Endothelial cell of umbilical vein (primary cell): ENCODE data around the gene ALDH1L1. TPM values are rescaled to one million over a fixed set of nuclear protein-coding genes. Genes with fewer than 3 reads are reported as not detected.

Experiments used
- BruUV-seq: library from RNA; stranded (reverse); fragments of 400-500 nt; replicated peaks from 2 replicates; lab custom pipeline; 2021; lab: Mats Ljungman, UMichigan
- CTCF ChIA-PET: fragments of 300-600, 350-600 bp; sonication (Branson Sonifier 250); formaldehyde crosslinking; loops from one replicate; lab custom pipeline; 2021; ENCODE audit warnings: antibody characterized with exemption, inconsistent platforms; lab: Charles Lee
- POLR2A ChIA-PET: fragments of 300-600, 350-600 bp; sonication (Branson Sonifier 250); formaldehyde crosslinking; loops from one replicate; lab custom pipeline; 2021; ENCODE audit warnings: antibody characterized with exemption, inconsistent platforms; lab: Charles Lee
- DNase-seq: peaks from one replicate; pipeline ENCODE4 v3.0.0-alpha.2; 2011; ENCODE audit warnings: low read depth, low spot score
- FAIRE-seq: peaks from 2 replicates; lab custom pipeline; 2011; peaks lifted over from hg19 to GRCh38; lab: Jason Lieb, UNC
- H2AFZ ChIP-seq: 2 replicates; pipeline ENCODE4 v1.6.0; 2012; ENCODE audit warnings: low read depth, low read length, control low read depth, inconsistent platforms
- H3K27ac ChIP-seq: 2 replicates; pipeline ENCODE4 v1.5.1; 2011; ENCODE audit warnings: low read depth, mild to moderate bottlenecking, control low read depth, low read length, moderate library complexity; ENCODE audit not compliant: insufficient read depth
- H3K27me3 ChIP-seq, 2 experiments: 2 replicates each; pipeline versions ENCODE4 v1.6.0 to v1.6.1; 2011; ENCODE audit warnings: low read length in 2 of 2, mixed read lengths in 1 of 2; ENCODE audit not compliant: control insufficient read depth in 2 of 2, insufficient read depth in 2 of 2
- H3K36me3 ChIP-seq, 2 experiments: 2 replicates in 1 of 2; 3 replicates in 1 of 2; pipeline ENCODE4 v1.5.1; 2011; ENCODE audit warnings: low read length in 2 of 2, mild to moderate bottlenecking in 1 of 2, moderate library complexity in 1 of 2; ENCODE audit not compliant: control insufficient read depth in 2 of 2, insufficient read depth in 2 of 2; ENCODE audit errors: extremely low read depth in 1 of 2
- H3K4me1 ChIP-seq: 3 replicates; pipeline ENCODE4 v1.5.1; 2011; ENCODE audit warnings: mild to moderate bottlenecking, low read length; ENCODE audit not compliant: control insufficient read depth, insufficient read depth; ENCODE audit errors: extremely low read depth
- H3K4me2 ChIP-seq: 2 replicates; pipeline ENCODE4 v1.6.1; 2011; ENCODE audit warnings: low read length, control low read depth, mixed read lengths; ENCODE audit not compliant: insufficient read depth
- H3K4me3 ChIP-seq, 3 experiments: fragments of 200-600 bp in 1 of 3; sonication (generic), shearing (Covaris generic) in 1 of 3; replicated peaks in 1 of 3; 2 replicates each; pipeline ENCODE4 v1.5.1; 2011 to 2016; ENCODE audit warnings: control low read depth in 3 of 3, low read length in 3 of 3, mild to moderate bottlenecking in 2 of 3, inconsistent platforms in 1 of 3, low read depth in 1 of 3, moderate library complexity in 1 of 3; ENCODE audit not compliant: insufficient read depth in 1 of 3
- H3K79me2 ChIP-seq: 2 replicates; pipeline ENCODE4 v1.6.0; 2012; ENCODE audit warnings: low read length, inconsistent platforms; ENCODE audit not compliant: control insufficient read depth, insufficient read depth
- H3K9ac ChIP-seq: replicated peaks from 2 replicates; pipeline ENCODE3; 2011; ENCODE audit warnings: low read length, control low read depth; ENCODE audit not compliant: insufficient read depth; ENCODE audit errors: extremely low read depth
- H3K9me1 ChIP-seq: replicated peaks from 3 replicates; pipeline ENCODE4 v1.6.0; 2011; ENCODE audit warnings: mild to moderate bottlenecking, low read length; ENCODE audit not compliant: control insufficient read depth, insufficient read depth; ENCODE audit errors: extremely low read depth
- H3K9me3 ChIP-seq: replicated peaks from 2 replicates; pipeline ENCODE4 v1.5.1; 2012; ENCODE audit warnings: low read length, inconsistent platforms; ENCODE audit not compliant: control insufficient read depth, insufficient read depth
- H4K20me1 ChIP-seq: replicated peaks from 2 replicates; pipeline ENCODE3; 2011; ENCODE audit warnings: mild to moderate bottlenecking, low read length; ENCODE audit not compliant: control insufficient read depth, insufficient read depth; ENCODE audit errors: extremely low read depth
- CTCF ChIP-seq, 2 donors: IDR thresholded peaks; 1 replicate in 1 of 2; 2 replicates in 1 of 2; pipeline ENCODE4 v1.5.1; 2011; ENCODE audit warnings: low read length in 2 of 2, mild to moderate bottlenecking in 2 of 2, moderate library complexity in 2 of 2, control low read depth in 1 of 2, inconsistent platforms in 1 of 2, low read depth in 1 of 2; ENCODE audit not compliant: insufficient read depth in 1 of 2; ENCODE audit errors: extremely low read depth in 1 of 2
- EZH2 ChIP-seq: IDR thresholded peaks from 2 replicates; pipeline ENCODE4 v1.6.1; 2012; ENCODE audit warnings: borderline replicate concordance, low read depth, mild to moderate bottlenecking, moderate library complexity, low read length, inconsistent platforms; ENCODE audit not compliant: severe bottlenecking
- FOS ChIP-seq: IDR thresholded peaks from 2 replicates; pipeline ENCODE4 v1.6.1; 2011; ENCODE audit warnings: mild to moderate bottlenecking, low read length, moderate library complexity, borderline replicate concordance; ENCODE audit not compliant: insufficient read depth
- GATA2 ChIP-seq: IDR thresholded peaks from 2 replicates; pipeline ENCODE4 v1.7.0; 2011; ENCODE audit warnings: low read depth, mild to moderate bottlenecking, moderate library complexity, mixed read lengths, low read length; ENCODE audit not compliant: insufficient read length, insufficient read depth
- MAX ChIP-seq: IDR thresholded peaks from 2 replicates; pipeline ENCODE4 v1.6.1; 2011; ENCODE audit not compliant: insufficient read depth, insufficient read length
- MYC ChIP-seq: IDR thresholded peaks from one replicate; pipeline ENCODE4 v1.6.1; 2011; ENCODE audit warnings: mild to moderate bottlenecking, low read depth, low read length
- POLR2A ChIP-seq: IDR thresholded peaks from 2 replicates; pipeline ENCODE4 v1.6.1; 2012; ENCODE audit warnings: low read depth, mild to moderate bottlenecking, control low read depth, low read length
- dilution Hi-C: fragments of 300-500 bp; cut with MboI; formaldehyde crosslinking; loops from one replicate; pipeline ENCODE4 v1.15.0; 2019; ENCODE audit warnings: low sequenced_read_pairs; ENCODE audit not compliant: extremely low pct_ligation_motif_present
- intact Hi-C: fragments of 100-400 bp; cut with micrococcal nuclease; formaldehyde crosslinking; loops from one replicate; pipeline ENCODE4 v1.10.0; 2022
- polyA plus RNA-seq, 4 experiments: library from polyadenylated mRNA; depleted of rRNA in 3 of 4; stranded (reverse) in 3 of 4; unstranded in 1 of 4; fragments of >200 nt; gene quantifications; 2 replicates each; pipeline versions ENCODE4 v1.2.1 to v1.2.3, GENCODE V29; 2011 to 2012; ENCODE audit warnings: missing spikeins in 1 of 4
- total RNA-seq: library from RNA; stranded (reverse); gene quantifications from 2 replicates; pipeline ENCODE4 v1.2.3, GENCODE V29; 2021

Gene ALDH1L1
- total and polyA plus RNA-seq, 2 donors (not counting 3 experiments of a cell fraction or from before 2014, with no cell fraction given): not detected

- DNase-seq (no peak), FAIRE-seq (no peak)
- Histone ChIP-seq H3K79me2 (no peaks in the 10 kb centered on the region), H3K27me3 (peaks cover 19 to 26% of the 10 kb centered on the region in 2 experiments), H4K20me1 (no peaks in the 10 kb centered on the region), H3K36me3 (no peaks in the 10 kb centered on the region), H2AFZ (no peak overlapping the region), H3K27ac (no peak overlapping the region), H3K9me1 (no peaks in the 10 kb centered on the region), H3K4me1 (no peaks in the 10 kb centered on the region), H3K4me2 (no peak overlapping the region), H3K9ac (no peak overlapping the region), H3K4me3 (no peak overlapping the region), H3K9me3 (no peaks in the 10 kb centered on the region)
- no TSS peak for BruUV-seq
- dilution Hi-C loops (no loop called here), intact Hi-C loops (no loop called here)
- ChIA-PET POLR2A (no interaction called here), CTCF (no interaction called here)
- TF ChIP-seq GATA2: no peak
- no peak for TF ChIP-seq MYC
- TF ChIP-seq POLR2A: no peak
- TF ChIP-seq CTCF (IDR thresholded peaks at IDR 0.05; ENCODE audit: extremely low read depth in 1 of 2, insufficient read depth in 1 of 2, low read depth in 1 of 2, low read length in 2 of 2): no peak
- no peak for TF ChIP-seq EZH2
- no peak for TF ChIP-seq FOS
- no peak for TF ChIP-seq MAX
Observed at GRCh38 chr3:126181398-126181725, 976 bp upstream of the ALDH1L1 start.
